Right renal pelvis (tissue), 4 donors: ENCODE data around the gene OR2C3. TPM values are rescaled to one million over a fixed set of nuclear protein-coding genes. Genes with fewer than 3 reads are reported as not detected.
"Not testable (repeated sequence)": the region's sequence is repeated elsewhere in the genome, so short reads cannot be mapped to it uniquely, and the experiment has no call there.

Experiments used
- DNase-seq, 4 donors: peaks; one replicate each; pipeline ENCODE4 v3.0.0-alpha.2; 2013; ENCODE audit warnings: low read depth in 4 of 4, low spot score in 3 of 4, missing footprints in 1 of 4
- polyA plus RNA-seq, 4 donors: library from polyadenylated mRNA; unstranded; fragments of 120-200 nt; gene quantifications; one replicate each; pipeline ENCODE4 v1.2.1, GENCODE V29; 2013; ENCODE audit not compliant: insufficient read length in 4 of 4

OR2C3 gene
- polyA plus RNA-seq, 4 donors, result 0.66 to 1.2 (median 0.92) TPM

GRCh38 chr1:247521886-247522285, 14.4 kb downstream of the OR2C3 start:
- DNase-seq, result not testable (repeated sequence)

DNA sequence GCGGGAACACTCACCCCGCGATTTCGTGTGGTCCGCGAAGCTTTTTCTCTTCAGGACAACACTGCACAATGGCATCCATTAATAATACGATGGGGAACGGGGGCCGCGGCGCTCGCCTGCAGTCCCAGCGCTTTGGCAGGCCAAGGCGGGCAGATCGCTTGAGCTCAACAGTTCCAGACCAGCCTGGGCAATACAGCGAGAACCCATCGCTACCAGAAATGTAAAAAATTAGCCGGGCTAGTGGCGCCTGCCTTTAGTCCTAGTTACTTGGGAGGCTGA, 17.7 kb downstream of the OR2C3 start:
- no peak for DNase-seq

GRCh38 chr1:247517795-247518612, 18.2 kb downstream of the OR2C3 start:
- DNase-seq, result no peak

DNA sequence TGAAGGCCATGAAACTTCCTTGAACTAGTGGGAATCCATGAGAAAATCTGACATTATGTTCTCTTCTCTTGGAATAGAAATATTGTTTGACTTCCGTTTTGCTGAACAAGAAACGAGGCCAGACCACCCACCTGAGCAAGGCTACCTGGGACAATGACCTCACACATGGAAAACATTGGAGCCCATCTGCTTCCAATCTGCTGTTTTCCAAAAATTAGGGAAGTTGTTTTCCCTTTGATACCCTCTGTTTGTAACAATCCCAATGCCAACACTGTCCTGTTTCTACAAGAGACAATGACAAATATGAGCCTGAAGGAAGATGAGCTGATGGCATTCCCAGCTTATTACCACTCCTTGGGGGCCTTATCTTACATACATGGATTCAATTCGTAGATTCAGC, 29.4 kb downstream of the OR2C3 start:
- DNase-seq, result no peak

- DNase-seq, result no peak
Observed at GRCh38 chr1:247500865-247501264, 35.4 kb downstream of the OR2C3 start.

DNA sequence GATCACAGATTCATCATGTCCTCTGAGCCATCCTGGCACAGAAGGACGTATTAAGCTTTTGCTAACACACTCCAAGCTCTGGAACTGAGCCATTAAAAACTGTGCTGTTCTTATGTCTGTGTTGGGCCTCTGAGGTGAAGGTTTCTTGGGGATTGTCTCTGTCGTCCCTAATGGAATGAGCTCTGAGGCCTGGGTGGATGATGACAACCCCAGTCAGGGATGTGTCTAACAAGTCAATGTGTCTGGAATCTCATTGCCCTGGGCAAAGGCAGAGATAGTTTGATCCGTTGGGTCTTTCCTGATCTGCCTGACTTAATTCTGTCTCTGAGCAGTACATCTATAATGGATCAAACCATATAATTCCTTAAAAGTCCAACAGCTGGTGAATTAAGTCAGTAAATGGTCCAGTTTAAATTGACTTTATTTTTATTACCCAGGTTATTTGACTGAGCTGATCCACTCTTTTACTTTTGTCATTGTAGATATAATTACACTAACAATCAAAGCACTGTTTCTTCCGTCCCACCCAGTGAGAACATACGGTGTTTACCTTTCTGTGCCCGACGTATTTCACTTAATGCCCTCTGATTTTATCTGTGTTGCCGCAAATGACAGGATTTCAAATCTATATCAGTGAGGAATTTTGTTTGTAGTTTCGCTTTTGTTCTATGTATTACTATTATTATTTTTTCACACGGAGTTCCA, 39.5 kb downstream of the OR2C3 start:
- DNase-seq, result no peak

GRCh38 chr1:247494767-247495166, 41.5 kb downstream of the OR2C3 start:
- DNase-seq, result no peak

DNA sequence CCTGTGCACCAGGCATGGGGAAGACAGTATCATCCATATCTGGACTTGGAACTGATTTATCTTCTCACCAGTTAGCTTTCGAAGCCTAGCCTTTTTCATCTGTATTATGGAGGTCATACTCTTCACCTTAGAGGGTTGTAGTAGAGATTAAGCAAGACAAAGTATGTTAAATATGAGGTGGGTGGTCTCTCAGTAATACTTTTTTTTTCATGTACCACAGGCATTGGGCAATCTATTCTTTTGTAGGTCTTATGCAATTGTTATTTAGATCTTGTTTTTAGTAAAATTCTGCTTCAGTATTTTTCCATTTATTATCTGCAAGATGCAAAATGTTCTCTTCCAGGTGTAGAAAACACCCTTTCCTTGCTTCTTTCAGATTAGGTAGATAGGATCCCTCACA, 43.1 kb downstream of the OR2C3 start:
- no peak for DNase-seq

GRCh38 chr1:247491328-247491727, 44.9 kb downstream of the OR2C3 start:
- no peak for DNase-seq

GRCh38 chr1:247487057-247487456, 49.2 kb downstream of the OR2C3 start:
- peak in 2 of 4 donors; percentile 3 to 5 for DNase-seq

DNA sequence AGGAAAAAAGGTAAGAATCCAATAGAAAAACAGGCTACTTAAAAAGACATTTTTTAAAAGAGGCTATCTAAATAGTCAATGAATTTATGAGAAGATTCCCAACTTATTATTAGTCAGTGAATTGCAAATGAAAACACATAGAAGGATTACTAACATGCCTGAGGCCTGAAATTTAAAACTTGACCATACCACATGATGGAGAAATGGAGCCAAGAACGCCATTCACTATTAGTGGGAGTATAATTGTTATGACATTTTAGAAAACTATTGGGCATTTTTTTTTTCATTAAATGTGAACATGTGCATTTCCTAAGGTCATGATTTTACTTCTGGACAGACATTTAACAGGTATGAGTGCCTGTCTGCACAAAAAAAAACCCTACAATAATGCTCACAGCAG, 53.5 kb downstream of the OR2C3 start:
- DNase-seq, result no peak

- DNase-seq, result not testable (repeated sequence)
Observed at GRCh38 chr1:247476328-247477058, 59.7 kb downstream of the OR2C3 start.

- no peak for DNase-seq
Observed at GRCh38 chr1:247475793-247476192, 60.4 kb downstream of the OR2C3 start.

Other genes with a start within 250 kb of the OR2C3 start
- 10 to 100 TPM; 34.9 to 42.1 (median 36.8) TPM for gene ZNF496, start 204.6 kb downstream of the OR2C3 start, polyA plus RNA-seq
- 1 to 10 TPM in 3 of 4 donors, under 1 TPM in 1; 0.67 to 1.4 (median 1.2) TPM for gene NLRP3, start 120.3 kb downstream of the OR2C3 start, polyA plus RNA-seq
- gene OR2B11, start 78.3 kb downstream of the OR2C3 start, polyA plus RNA-seq, result under 1 TPM in 3 of 4 donors, not detected in 1; 0.01 to 0.07 (median 0.04) TPM
- gene GCSAML, start 12.7 kb upstream of the OR2C3 start, polyA plus RNA-seq, result under 1 TPM; 0.46 to 0.89 (median 0.64) TPM
- gene OR2G2, start 51.9 kb upstream of the OR2C3 start, polyA plus RNA-seq, result not detected
- gene OR2G3, start 69.1 kb upstream of the OR2C3 start, polyA plus RNA-seq, result not detected
- not detected for gene OR13G1, start 143.3 kb upstream of the OR2C3 start, polyA plus RNA-seq
- gene OR6F1, start 180.2 kb upstream of the OR2C3 start, polyA plus RNA-seq, result not detected
- gene OR14K1, start 202.2 kb upstream of the OR2C3 start, polyA plus RNA-seq, result not detected
- not detected for gene OR14A2, start 211.7 kb upstream of the OR2C3 start, polyA plus RNA-seq
- under 1 TPM in 1 of 4 donors, not detected in 3; 0.17 TPM for gene OR1C1, start 224.1 kb upstream of the OR2C3 start, polyA plus RNA-seq